H9 (cell line): Measurements from ENCODE around the gene ANK3. TPM values are rescaled to one million over a fixed set of nuclear protein-coding genes. Genes with fewer than 3 reads are reported as not detected.

Experiments
- DNase-seq: peaks from one replicate; pipeline ENCODE4 v3.0.0-alpha.2; 2017
- H2AFZ ChIP-seq: one replicate; pipeline ENCODE4 v1.6.1; 2013; ENCODE audit warnings: mild to moderate bottlenecking, low read length, control low read depth, moderate library complexity
- H2AK5ac ChIP-seq: 2 replicates; pipeline ENCODE4 v1.6.1; 2013; ENCODE audit warnings: low read length, control low read depth, mixed read lengths; ENCODE audit not compliant: insufficient read length
- H2BK120ac ChIP-seq: one replicate; pipeline ENCODE4 v1.6.1; 2013; ENCODE audit warnings: low read depth, mild to moderate bottlenecking, low read length, control low read depth, inconsistent platforms; ENCODE audit not compliant: poor library complexity, severe bottlenecking
- H2BK12ac ChIP-seq: 2 replicates; pipeline ENCODE4 v1.6.1; 2013; ENCODE audit warnings: low read length, control low read depth, mixed read lengths, low read depth; ENCODE audit not compliant: insufficient read length
- H2BK15ac ChIP-seq: 2 replicates; pipeline ENCODE4 v1.6.1; 2013; ENCODE audit warnings: low read depth, low read length, control low read depth
- H2BK20ac ChIP-seq: one replicate; pipeline ENCODE4 v1.6.1; 2013; ENCODE audit warnings: low read depth, mild to moderate bottlenecking, low read length, control low read depth, inconsistent platforms; ENCODE audit not compliant: poor library complexity, severe bottlenecking
- H2BK5ac ChIP-seq: 2 replicates; pipeline ENCODE4 v1.6.1; 2013; ENCODE audit warnings: low read length, control low read depth, mixed read lengths; ENCODE audit not compliant: insufficient read length
- H3K14ac ChIP-seq: 2 replicates; pipeline ENCODE4 v1.6.1; 2013; ENCODE audit warnings: low read length, control low read depth; ENCODE audit not compliant: insufficient read depth
- H3K18ac ChIP-seq: 2 replicates; pipeline ENCODE4 v1.6.1; 2013; ENCODE audit warnings: low read depth, mild to moderate bottlenecking, mixed read lengths, low read length, control low read depth; ENCODE audit not compliant: insufficient read length
- H3K23ac ChIP-seq: 2 replicates; pipeline ENCODE4 v1.6.1; 2013; ENCODE audit warnings: low read length, control low read depth, mixed read lengths, low read depth; ENCODE audit not compliant: insufficient read length
- H3K23me2 ChIP-seq: 2 replicates; pipeline ENCODE4 v1.6.1; 2013; ENCODE audit warnings: low read depth, mild to moderate bottlenecking, mixed read lengths, low read length, control low read depth; ENCODE audit not compliant: insufficient read length, poor library complexity, severe bottlenecking
- H3K27ac ChIP-seq: 2 replicates; pipeline ENCODE4 v1.5.1; 2013; ENCODE audit warnings: low read length, control low read depth, mixed read lengths, low read depth; ENCODE audit not compliant: insufficient read length
- H3K27me3 ChIP-seq: 2 replicates; pipeline ENCODE4 v1.6.1; 2013; ENCODE audit warnings: low read length, control low read depth, inconsistent platforms; ENCODE audit not compliant: insufficient read depth
- H3K4ac ChIP-seq: 2 replicates; pipeline ENCODE4 v1.6.1; 2013; ENCODE audit warnings: low read depth, mild to moderate bottlenecking, control low read depth, inconsistent platforms, low read length, moderate library complexity
- H3K4me1 ChIP-seq: 2 replicates; pipeline ENCODE4 v1.6.1; 2013; ENCODE audit warnings: low read length, control low read depth, inconsistent platforms; ENCODE audit not compliant: insufficient read depth
- H3K4me2 ChIP-seq: 2 replicates; pipeline ENCODE4 v1.6.1; 2013; ENCODE audit warnings: low read length, control low read depth, mixed read lengths; ENCODE audit not compliant: insufficient read length, insufficient read depth
- H3K56ac ChIP-seq: 2 replicates; pipeline ENCODE4 v1.6.1; 2013; ENCODE audit warnings: low read depth, mild to moderate bottlenecking, mixed read lengths, low read length, control low read depth; ENCODE audit not compliant: insufficient read length
- H3K79me1 ChIP-seq: 2 replicates; pipeline ENCODE4 v1.6.1; 2013; ENCODE audit warnings: low read depth, mild to moderate bottlenecking, moderate library complexity, low read length, control low read depth, inconsistent platforms; ENCODE audit not compliant: insufficient read depth, poor library complexity, severe bottlenecking
- H3K79me2 ChIP-seq: 2 replicates; pipeline ENCODE4 v1.6.1; 2013; ENCODE audit warnings: low read length, control low read depth, inconsistent platforms; ENCODE audit not compliant: insufficient read depth
- H3K9ac ChIP-seq: 2 replicates; pipeline ENCODE4 v1.6.1; 2013; ENCODE audit warnings: low read length, control low read depth, mixed read lengths; ENCODE audit not compliant: insufficient read length; ENCODE audit errors: extremely low read depth
- H3K9me3 ChIP-seq: one replicate; pipeline ENCODE4 v1.6.1; 2013; ENCODE audit warnings: low read depth, low read length, inconsistent platforms; ENCODE audit not compliant: control insufficient read depth
- H3T11ph ChIP-seq: one replicate; pipeline ENCODE4 v1.6.1; 2013; ENCODE audit warnings: mild to moderate bottlenecking, low read length, control low read depth, inconsistent platforms
- H4K20me1 ChIP-seq: one replicate; pipeline ENCODE4 v1.6.1; 2013; ENCODE audit not compliant: control insufficient read depth, insufficient read length, insufficient read depth
- H4K5ac ChIP-seq: 2 replicates; pipeline ENCODE4 v1.6.1; 2013; ENCODE audit warnings: low read depth, mild to moderate bottlenecking, mixed read lengths, low read length, control low read depth; ENCODE audit not compliant: insufficient read length
- H4K8ac ChIP-seq: replicated peaks from 2 replicates; pipeline ENCODE4 v1.6.1; 2013; ENCODE audit warnings: low read length, control low read depth, mixed read lengths, low read depth; ENCODE audit not compliant: insufficient read length
- H4K91ac ChIP-seq: 2 replicates; pipeline ENCODE4 v1.6.1; 2013; ENCODE audit warnings: low read depth, mild to moderate bottlenecking, moderate library complexity, mixed read lengths, low read length, control low read depth; ENCODE audit not compliant: insufficient read length
- H3K27ac Mint-ChIP-seq, 3 experiments: 2 replicates in 2 of 3; 3 replicates in 1 of 3; pipeline ENCODE4 v1.8.0; 2020 to 2021; ENCODE audit warnings: mixed read lengths in 3 of 3, mild to moderate bottlenecking in 1 of 3, moderate library complexity in 1 of 3
- H3K27me3 Mint-ChIP-seq: 2 replicates; pipeline ENCODE4 v1.8.0; 2021; ENCODE audit warnings: low read depth, mild to moderate bottlenecking, moderate library complexity, mixed read lengths
- H3K36me3 Mint-ChIP-seq, 3 experiments: 2 replicates in 2 of 3; 3 replicates in 1 of 3; pipeline ENCODE4 v1.8.0; 2020 to 2021; ENCODE audit warnings: low read depth in 3 of 3, mixed read lengths in 3 of 3; ENCODE audit not compliant: insufficient read depth in 1 of 3
- H3K4me1 Mint-ChIP-seq, 2 experiments: 2 replicates each; pipeline ENCODE4 v1.8.0; 2020; ENCODE audit warnings: mixed read lengths in 2 of 2
- H3K4me3 Mint-ChIP-seq, 2 experiments: 2 replicates in 1 of 2; 3 replicates in 1 of 2; pipeline ENCODE4 v1.8.0; 2020 to 2021; ENCODE audit warnings: mild to moderate bottlenecking in 2 of 2, mixed read lengths in 2 of 2, moderate library complexity in 1 of 2
- H3K9me3 Mint-ChIP-seq, 2 experiments: 2 replicates in 1 of 2; 3 replicates in 1 of 2; pipeline ENCODE4 v1.8.0; 2020; ENCODE audit warnings: mild to moderate bottlenecking in 2 of 2, mixed read lengths in 2 of 2, moderate library complexity in 1 of 2
- CTCF ChIP-seq: fragments of 200-600 bp; sonication (generic); conservative IDR thresholded peaks from 3 replicates; pipeline ENCODE4 v1.8.0; 2021; ENCODE audit warnings: antibody characterized with exemption, mild to moderate bottlenecking
- WGBS: extraction: QIAGEN DNeasy Blood & Tissue Kit; methylation state at CpG from one replicate; pipeline ENCODE4 v1.1.7; 2013; ENCODE audit warnings: missing lambda C conversion rate, low lambda C conversion rate, mixed read lengths; ENCODE audit not compliant: insufficient read length; ENCODE audit errors: extremely low coverage; 5-methylcytosine and 5-hydroxymethylcytosine counted together
- total RNA-seq: library from RNA; stranded (reverse); gene quantifications from 2 replicates; pipeline ENCODE4 v1.2.1, GENCODE V29; 2021

The ANK3 gene
- total RNA-seq, 1 experiment from 2014 or later, result 59.6 TPM

GRCh38 chr10:60343254-60343653 is 46.4 kb downstream of the ANK3 start:
- no peaks in the 10 kb centered on the region for H3K23me2 ChIP-seq
- H3K79me2 ChIP-seq, result no peaks in the 10 kb centered on the region
- Mint-ChIP-seq H3K9me3 (no peaks in the 10 kb centered on the region), H3K27me3 (no peaks in the 10 kb centered on the region), H3K4me3 (no peak overlapping the region), H3K27ac (peak overlapping the region in 1 of 3 experiments; percentile 64; a peak in 1 of 7 replicates), H3K4me1 (peaks cover 30 to 41% of the 10 kb centered on the region in 2 experiments), H3K36me3 (no peaks in the 10 kb centered on the region)
- no peak overlapping the region for H4K91ac ChIP-seq
- H3K4me2 ChIP-seq, result no peak overlapping the region
- DNase-seq, result no peak
- H3K23ac ChIP-seq, result no peak overlapping the region
- no peak overlapping the region for H3K27ac ChIP-seq
- no peak overlapping the region for H2BK20ac ChIP-seq
- H3K4ac ChIP-seq, result no peak overlapping the region
- no peaks in the 10 kb centered on the region for H3K79me1 ChIP-seq
- TF ChIP-seq CTCF, result no peak
- H2BK120ac ChIP-seq, result no peak overlapping the region
- no peak overlapping the region for H2BK12ac ChIP-seq
- no peak overlapping the region for H3K56ac ChIP-seq
- H2BK15ac ChIP-seq, result no peak overlapping the region
- no CpG with 5 or more reads among the region's 1 CpG for WGBS
- H4K8ac ChIP-seq, result no peak overlapping the region
- H4K20me1 ChIP-seq, result no peaks in the 10 kb centered on the region
- H2AFZ ChIP-seq, result no peak overlapping the region
- H4K5ac ChIP-seq, result no peak overlapping the region
- no peak overlapping the region for H3K14ac ChIP-seq
- no peak overlapping the region for H2BK5ac ChIP-seq
- H3K27me3 ChIP-seq, result no peaks in the 10 kb centered on the region
- no peak overlapping the region for H2AK5ac ChIP-seq
- no peaks in the 10 kb centered on the region for H3K9me3 ChIP-seq
- no peak overlapping the region for H3T11ph ChIP-seq
- no peak overlapping the region for H3K9ac ChIP-seq
- peaks cover 2% of the 10 kb centered on the region; the same call in 1 of the 2 replicates for H3K4me1 ChIP-seq
- H3K18ac ChIP-seq, result no peak overlapping the region
